Subcutaneous adipose tissue (tissue), 4 donors: Measurements from ENCODE around the gene CA14. TPM values are rescaled to one million over a fixed set of nuclear protein-coding genes. Genes with fewer than 3 reads are reported as not detected.

ENCODE experiments used
- CTCF ChIP-seq: fragments of 450-650 bp; IDR thresholded peaks from one replicate; pipeline ENCODE4 v1.5.1; 2016; ENCODE audit warnings: low read depth, mild to moderate bottlenecking, control low read depth, antibody characterized with exemption, moderate library complexity
- total RNA-seq, 4 donors: library from RNA; depleted of rRNA; stranded (reverse); fragments of >200 nt; gene quantifications; one replicate each; pipeline ENCODE4 v1.1.0, GENCODE V29; 2016

Gene CA14
- total RNA-seq = not detected

GRCh38 chr1:150257624-150258585 lies at the start of gene CA14:
TSS of gene CA14 (plus strand) at chr1:150257774. CDS start at chr1:150258129, 355 bp downstream.
- no peak for TF ChIP-seq CTCF

GRCh38 chr1:150210091-150210490 lies 47.5 kb upstream of the CA14 start:
- no peak for TF ChIP-seq CTCF

GRCh38 chr1:150210706-150211105 lies 46.9 kb upstream of the CA14 start:
- TF ChIP-seq CTCF = no peak

DNA sequence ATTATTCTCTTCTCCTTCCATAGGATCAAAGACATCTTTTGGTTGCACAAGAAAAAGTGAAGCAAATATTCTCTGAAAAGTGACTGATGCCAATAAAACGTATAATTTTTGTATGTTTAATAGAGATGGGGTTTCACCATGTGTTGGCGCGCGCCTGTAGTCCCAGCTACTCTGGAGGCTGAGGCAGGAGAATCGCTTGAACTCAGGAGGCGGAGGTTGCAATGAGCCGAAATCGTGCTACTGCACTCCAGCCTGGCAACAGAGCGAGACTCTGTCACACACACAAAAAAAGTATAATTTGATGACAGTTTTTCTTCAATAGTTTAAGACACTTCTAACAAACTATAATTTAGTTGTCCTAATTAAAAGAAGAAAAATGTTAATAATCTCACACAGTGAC lies 45.5 kb upstream of the CA14 start:
- TF ChIP-seq CTCF = no peak

DNA sequence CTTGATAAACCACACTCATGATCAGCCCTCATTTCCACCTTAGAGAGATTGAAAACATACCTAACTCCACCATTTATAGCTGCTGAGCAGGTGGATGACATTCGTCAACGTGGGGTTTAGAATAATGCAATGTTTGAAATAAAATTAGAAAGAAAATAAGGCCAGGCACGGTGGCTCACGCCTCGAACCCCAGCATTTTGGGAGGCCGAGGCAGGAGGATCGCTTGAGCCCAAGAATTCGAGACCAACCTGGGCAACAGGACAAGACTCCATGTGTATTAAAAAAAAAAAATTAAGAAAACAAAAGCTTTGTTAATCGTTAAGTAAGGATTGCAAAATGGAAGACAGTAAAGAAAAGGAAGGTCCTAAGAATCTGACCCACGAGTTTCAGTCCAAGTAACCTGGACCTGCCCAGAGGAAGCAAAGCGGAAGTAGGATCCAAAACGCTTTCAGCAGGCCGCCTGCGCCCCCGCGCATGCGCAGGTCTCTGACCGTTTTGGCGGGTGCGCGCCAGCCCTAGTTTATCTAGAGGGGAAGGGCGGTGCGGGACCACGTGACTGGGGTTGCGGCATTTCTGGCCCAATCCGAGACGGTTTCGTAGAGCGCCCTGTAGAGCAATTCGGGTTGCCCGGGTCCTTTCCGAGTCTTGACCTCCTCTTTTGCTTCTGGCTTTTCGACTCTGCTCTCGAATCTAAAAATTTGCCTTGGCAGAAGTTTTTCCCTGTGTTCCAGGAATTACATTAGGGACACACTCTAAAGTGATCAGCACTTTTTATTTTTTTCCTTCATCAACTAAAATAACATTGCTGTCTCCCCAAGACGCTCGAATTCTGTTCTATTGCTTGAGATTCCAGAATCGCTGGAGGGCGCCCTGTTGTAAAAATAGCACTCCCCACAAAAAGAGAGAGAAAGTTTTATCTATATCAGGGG lies 44.1 kb upstream of the CA14 start:
- TF ChIP-seq CTCF = no peak

GRCh38 chr1:150221552-150221951 lies 36.0 kb upstream of the CA14 start:
- no peak for TF ChIP-seq CTCF

GRCh38 chr1:150224983-150225382 lies 32.6 kb upstream of the CA14 start:
- TF ChIP-seq CTCF = no peak
